ENCODE results near the gene NR5A2. TPM values are rescaled to one million over a fixed set of nuclear protein-coding genes. Genes with fewer than 3 reads are reported as not detected.

Gene NR5A2
- total RNA-seq = 4.7 and 16.8 TPM in 2 replicates

GRCh38 chr1:200027264-200027823 lies at the start of gene NR5A2:
TSS of gene NR5A2 (plus strand) at chr1:200027710. CDS start at chr1:200027848, 138 bp downstream.

